Stimulated activated CD8-positive, alpha-beta memory T cell treated with anti-CD3 and anti-CD28 coated beads, Interleukin-12 subunit alpha, Interleukin-12 subunit beta, amount 100 ng/mL, for 1 hour (primary cell): ENCODE data around the gene LNX1.
"Not testable (repeated sequence)": the region's sequence is repeated elsewhere in the genome, so short reads cannot be mapped to it uniquely, and the experiment has no call there.

Source experiments
- DNase-seq: peaks from one replicate; pipeline ENCODE4 v3.0.0-alpha.2; 2020; ENCODE audit warnings: low read depth

The LNX1 gene

GRCh38 chr4:53459548-53459947, 131.7 kb downstream of the LNX1 start:
- no peak for DNase-seq

- no peak for DNase-seq
Observed at GRCh38 chr4:53456178-53456577, 135.1 kb downstream of the LNX1 start.

GRCh38 chr4:53455766-53456165, 135.5 kb downstream of the LNX1 start:
- no peak for DNase-seq

- no peak for DNase-seq
Observed at GRCh38 chr4:53453385-53453784, 137.9 kb downstream of the LNX1 start.

GRCh38 chr4:53450773-53451172, 140.5 kb downstream of the LNX1 start:
- DNase-seq, result no peak

- DNase-seq, result no peak
Observed at GRCh38 chr4:53444954-53445353, 146.3 kb downstream of the LNX1 start.

GRCh38 chr4:53441564-53441963, 149.7 kb downstream of the LNX1 start:
- no peak for DNase-seq

- no peak for DNase-seq
Observed at GRCh38 chr4:53436251-53436650, 155.0 kb downstream of the LNX1 start.

- DNase-seq, result no peak
Observed at GRCh38 chr4:53432528-53433424, 158.5 kb downstream of the LNX1 start.

GRCh38 chr4:53431052-53431451, 160.2 kb downstream of the LNX1 start:
- no peak for DNase-seq

- DNase-seq, result no peak
Observed at GRCh38 chr4:53427366-53427765, 163.9 kb downstream of the LNX1 start.

GRCh38 chr4:53424280-53424679, 167.0 kb downstream of the LNX1 start:
- no peak for DNase-seq

GRCh38 chr4:53422367-53422766, 168.9 kb downstream of the LNX1 start:
- no peak for DNase-seq

- no peak for DNase-seq
Observed at GRCh38 chr4:53421791-53422190, 169.5 kb downstream of the LNX1 start.

GRCh38 chr4:53419208-53419607, 172.1 kb downstream of the LNX1 start:
- no peak for DNase-seq

GRCh38 chr4:53409479-53409878, 181.8 kb downstream of the LNX1 start:
- DNase-seq, result not testable (repeated sequence)
